HCT116 (cell line): ENCODE results near the gene ZC3HAV1. TPM values are rescaled to one million over a fixed set of nuclear protein-coding genes. Genes with fewer than 3 reads are reported as not detected.

ENCODE experiments used
- ATAC-seq: fragments of 200-7000 bp; cut with Tn5 transposase; 2 replicates; pipeline ENCODE4 v1.9.1; 2020; ENCODE audit warnings: mild to moderate bottlenecking, moderate library complexity
- BruUV-seq: library from RNA; stranded (reverse); fragments of 400-500 nt; replicated peaks from 2 replicates; lab custom pipeline; 2021; lab: Mats Ljungman, UMichigan
- CTCF ChIA-PET: fragments of 300-600 bp; sonication (Branson Sonifier 250); formaldehyde crosslinking; loops from one replicate; lab custom pipeline; 2021; ENCODE audit warnings: antibody characterized with exemption; lab: Charles Lee
- POLR2A ChIA-PET: fragments of 300-600, 350-600 bp; sonication (Branson Sonifier 250); formaldehyde crosslinking; loops from one replicate; lab custom pipeline; 2021; ENCODE audit warnings: antibody characterized with exemption; lab: Charles Lee
- RAD21 ChIA-PET, 2 experiments: fragments of 300-600 bp; sonication (Branson Sonifier 250); formaldehyde crosslinking; loops; one replicate each; lab custom pipeline; 2023; ENCODE audit warnings: low total read pairs in 2 of 2; ENCODE audit not compliant: uncharacterized antibody in 2 of 2, unreplicated experiment in 2 of 2, low non-redundant PET in 1 of 2; lab: Charles Lee
- DNase-seq: peaks from one replicate; pipeline ENCODE4 v3.0.0-alpha.2; 2010; ENCODE audit warnings: low read depth, low spot score
- H2AFZ ChIP-seq: fragments of 200-600 bp; shearing (Covaris generic), sonication (generic); 2 replicates; pipeline ENCODE4 v1.6.1; 2017; ENCODE audit warnings: low read depth, mixed run types, mixed read lengths, antibody characterized with exemption, low read length; ENCODE audit not compliant: poor library complexity, severe bottlenecking
- H3K27ac ChIP-seq: 2 replicates; pipeline ENCODE4 v1.5.1; 2012; ENCODE audit warnings: low read depth, low read length
- H3K27me3 ChIP-seq: fragments of 200-600 bp; sonication (generic); 2 replicates; pipeline ENCODE4 v1.6.1; 2016; ENCODE audit warnings: mixed run types, low read length, mixed read lengths; ENCODE audit not compliant: insufficient read depth
- H3K36me3 ChIP-seq, 2 experiments: fragments of 200-500 bp in 1 of 2; fragments of 200-600 bp in 1 of 2; sonication (Bioruptor generic) in 1 of 2; sonication (generic) in 1 of 2; 2 replicates each; pipeline versions ENCODE4 v1.5.1 to v1.6.1; 2014 to 2016; ENCODE audit warnings: low read length in 2 of 2, inconsistent platforms in 1 of 2, mixed read lengths in 1 of 2, mixed run types in 1 of 2; ENCODE audit not compliant: insufficient read depth in 2 of 2, control insufficient read depth in 1 of 2
- H3K4me1 ChIP-seq, 2 experiments: fragments of 200-600 bp in 1 of 2; sonication (generic) in 1 of 2; 2 replicates each; pipeline versions ENCODE4 v1.5.1 to v1.6.1; 2012 to 2017; ENCODE audit warnings: low read length in 2 of 2, inconsistent platforms in 1 of 2, mild to moderate bottlenecking in 1 of 2, mixed read lengths in 1 of 2, mixed run types in 1 of 2, moderate library complexity in 1 of 2; ENCODE audit not compliant: insufficient read depth in 2 of 2, control insufficient read depth in 1 of 2
- H3K4me2 ChIP-seq: fragments of 200-600 bp; sonication (generic); 2 replicates; pipeline ENCODE4 v1.6.1; 2017; ENCODE audit warnings: mixed run types, low read length, mixed read lengths
- H3K4me3 ChIP-seq, 2 experiments: fragments of 200-600 bp in 1 of 2; sonication (generic) in 1 of 2; replicated peaks in 1 of 2; 2 replicates each; pipeline ENCODE4 v1.5.1; 2011 to 2016; ENCODE audit warnings: low read length in 2 of 2, control low read depth in 1 of 2, low read depth in 1 of 2, mild to moderate bottlenecking in 1 of 2, mixed read lengths in 1 of 2, mixed run types in 1 of 2
- H3K79me2 ChIP-seq: fragments of 200-600 bp; sonication (generic); 2 replicates; pipeline ENCODE4 v1.6.1; 2017; ENCODE audit warnings: mild to moderate bottlenecking, mixed run types, low read length, moderate library complexity, mixed read lengths; ENCODE audit not compliant: insufficient read depth
- H3K9ac ChIP-seq: fragments of 200-600 bp; sonication (generic); 2 replicates; pipeline ENCODE4 v1.6.1; 2016; ENCODE audit warnings: low read length, mixed read lengths
- H3K9me2 ChIP-seq: fragments of 200-600 bp; sonication (generic), shearing (Covaris generic); 2 replicates; pipeline ENCODE4 v1.6.1; 2017; ENCODE audit warnings: mixed run types, mild to moderate bottlenecking, moderate library complexity; ENCODE audit not compliant: insufficient read depth
- H3K9me3 ChIP-seq, 2 experiments: fragments of 200-500 bp in 1 of 2; fragments of 200-600 bp in 1 of 2; sonication (Bioruptor generic) in 1 of 2; sonication (generic) in 1 of 2; 2 replicates each; pipeline ENCODE4 v1.6.1; 2014 to 2017; ENCODE audit warnings: low read length in 2 of 2, mixed read lengths in 2 of 2, inconsistent platforms in 1 of 2, low read depth in 1 of 2, mild to moderate bottlenecking in 1 of 2, mixed run types in 1 of 2, moderate library complexity in 1 of 2; ENCODE audit not compliant: control insufficient read depth in 1 of 2, insufficient read depth in 1 of 2
- H4K20me1 ChIP-seq: fragments of 200-600 bp; sonication (generic), shearing (Covaris generic); 2 replicates; pipeline ENCODE4 v1.6.1; 2017; ENCODE audit warnings: mixed run types, mild to moderate bottlenecking, moderate library complexity; ENCODE audit not compliant: insufficient read depth
- CBX3 ChIP-seq: IDR thresholded peaks from 2 replicates; pipeline ENCODE4 v1.6.1; 2012; ENCODE audit warnings: low read depth
- EGR1 ChIP-seq: IDR thresholded peaks from 2 replicates; pipeline ENCODE4 v1.6.1; 2012; ENCODE audit warnings: low read depth
- ELF1 ChIP-seq: IDR thresholded peaks from 2 replicates; pipeline ENCODE4 v1.6.1; 2012; ENCODE audit warnings: low read depth, borderline replicate concordance
- EZH2 ChIP-seq: fragments of 200-600 bp; sonication (generic); IDR thresholded peaks from 2 replicates; pipeline ENCODE4 v1.6.1; 2017; ENCODE audit warnings: antibody characterized with exemption, mixed run types
- EZH2phosphoT487 ChIP-seq: fragments of 200-600 bp; IDR thresholded peaks from 2 replicates; pipeline ENCODE4 v1.6.1; 2018; ENCODE audit warnings: antibody characterized with exemption, borderline replicate concordance
- FOSL1 ChIP-seq: IDR thresholded peaks from 2 replicates; pipeline ENCODE4 v1.6.1; 2012; ENCODE audit warnings: low read depth
- JUND ChIP-seq: IDR thresholded peaks from 2 replicates; pipeline ENCODE4 v1.6.1; 2012
- POLR2A ChIP-seq: IDR thresholded peaks from 2 replicates; pipeline ENCODE4 v1.7.0; 2011; ENCODE audit warnings: borderline replicate concordance; ENCODE audit not compliant: insufficient read depth, insufficient read length; ENCODE audit errors: extremely low read depth
- POLR2AphosphoS5 ChIP-seq: IDR thresholded peaks from 2 replicates; pipeline ENCODE4 v1.6.1; 2011; ENCODE audit warnings: mild to moderate bottlenecking, low read depth, low read length, moderate library complexity
- SIN3A ChIP-seq: IDR thresholded peaks from 2 replicates; pipeline ENCODE4 v1.6.1; 2012; ENCODE audit warnings: low read depth
- SP1 ChIP-seq: IDR thresholded peaks from 2 replicates; pipeline ENCODE4 v1.6.1; 2012; ENCODE audit warnings: low read depth
- SRF ChIP-seq: IDR thresholded peaks from 2 replicates; pipeline ENCODE4 v1.6.1; 2012; ENCODE audit warnings: low read depth
- TCF7L2 ChIP-seq: IDR thresholded peaks from 2 replicates; pipeline ENCODE4 v1.7.0; 2011; ENCODE audit warnings: borderline replicate concordance, inconsistent platforms; ENCODE audit not compliant: insufficient read depth, insufficient read length; ENCODE audit errors: extremely low read depth
- YY1 ChIP-seq: IDR thresholded peaks from 2 replicates; pipeline ENCODE4 v1.6.1; 2011; ENCODE audit warnings: low read length, low read depth, moderate library complexity, mild to moderate bottlenecking; ENCODE audit not compliant: insufficient replicate concordance; ENCODE audit errors: extremely low read depth
- ZFX ChIP-seq: fragments of 450-650 bp; IDR thresholded peaks from 2 replicates; pipeline ENCODE4 v1.6.1; 2017
- ZNF274 ChIP-seq: fragments of 200-500 bp; sonication (Bioruptor generic); IDR thresholded peaks from 2 replicates; pipeline ENCODE4 v1.6.1; 2014; ENCODE audit warnings: mild to moderate bottlenecking, low read depth, low read length, inconsistent platforms
- intact Hi-C: fragments of 100-400 bp; cut with micrococcal nuclease; formaldehyde crosslinking; loops from 2 replicates; pipeline ENCODE4 v1.10.0; 2022
- total RNA-seq: library from RNA; stranded (reverse); gene quantifications from one replicate; pipeline ENCODE4 v1.2.1, GENCODE V29; 2021; ENCODE audit not compliant: unreplicated experiment
- TF ChIP-seq, protein P1 (sequence below): IDR thresholded peaks from 2 replicates; pipeline ENCODE4 v1.6.1; 2011; ENCODE audit warnings: mild to moderate bottlenecking, low read length, moderate library complexity; ENCODE audit not compliant: insufficient replicate concordance; ENCODE audit errors: extremely low read depth
- TF ChIP-seq, protein P2 (sequence below): IDR thresholded peaks from 2 replicates; pipeline ENCODE4 v1.6.1; 2012
- TF ChIP-seq, protein P3 (sequence below): IDR thresholded peaks from 2 replicates; pipeline ENCODE4 v1.6.1; 2012
- TF ChIP-seq, protein P4 (sequence below), 3 experiments: fragments of 200-600 bp in 1 of 3; sonication (generic) in 1 of 3; IDR thresholded peaks in 2 of 3; conservative IDR thresholded peaks in 1 of 3; 2 replicates each; pipeline ENCODE4 v1.5.1; 2012 to 2017; ENCODE audit warnings: low read depth in 2 of 3, low read length in 2 of 3, antibody characterized with exemption in 1 of 3, borderline replicate concordance in 1 of 3, control low read depth in 1 of 3, mild to moderate bottlenecking in 1 of 3, mixed read lengths in 1 of 3, mixed run types in 1 of 3, moderate library complexity in 1 of 3; ENCODE audit not compliant: insufficient read depth in 1 of 3

ZC3HAV1 gene
- total RNA-seq, 1 experiment from 2014 or later, result 23.7 TPM

DNA sequence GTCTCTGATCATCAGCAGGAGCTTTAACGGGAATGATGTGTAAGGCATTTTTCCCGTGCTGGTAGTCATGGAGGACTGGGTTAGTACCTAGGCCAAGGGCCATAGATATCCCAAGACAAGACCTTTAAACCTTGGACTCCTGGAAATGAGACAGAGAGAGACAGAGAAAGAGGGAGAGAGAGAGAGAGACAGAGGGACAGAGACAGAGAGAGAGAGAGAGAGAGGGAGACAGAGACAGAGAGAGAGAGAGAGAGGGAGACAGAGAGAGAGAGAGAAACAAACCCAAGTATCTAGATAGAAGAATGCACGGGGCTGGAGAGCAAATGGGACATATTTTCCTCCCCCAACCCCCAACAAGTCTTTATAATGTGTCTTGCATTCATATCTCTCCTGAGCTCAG is 22.3 kb downstream of the ZC3HAV1 start:
- H3K79me2 ChIP-seq, result peaks cover 9% of the 10 kb centered on the region
- ChIA-PET POLR2A (no interaction called here), RAD21 (no interaction called here)
- no peaks in the 10 kb centered on the region for H3K27me3 ChIP-seq
- no peak overlapping the region for H2AFZ ChIP-seq
- TF ChIP-seq EGR1 (no peak), CBX3 (no peak), TCF7L2 (no peak), ELF1 (no peak), ZNF274 (no peak), JUND (no peak), ZFX (no peak), YY1 (no peak), POLR2AphosphoS5 (no peak), SRF (no peak), EZH2 (no peak), SIN3A (no peak), POLR2A (no peak), SP1 (no peak), FOSL1 (no peak), EZH2phosphoT487 (no peak)
- TF ChIP-seq, protein P1, sequence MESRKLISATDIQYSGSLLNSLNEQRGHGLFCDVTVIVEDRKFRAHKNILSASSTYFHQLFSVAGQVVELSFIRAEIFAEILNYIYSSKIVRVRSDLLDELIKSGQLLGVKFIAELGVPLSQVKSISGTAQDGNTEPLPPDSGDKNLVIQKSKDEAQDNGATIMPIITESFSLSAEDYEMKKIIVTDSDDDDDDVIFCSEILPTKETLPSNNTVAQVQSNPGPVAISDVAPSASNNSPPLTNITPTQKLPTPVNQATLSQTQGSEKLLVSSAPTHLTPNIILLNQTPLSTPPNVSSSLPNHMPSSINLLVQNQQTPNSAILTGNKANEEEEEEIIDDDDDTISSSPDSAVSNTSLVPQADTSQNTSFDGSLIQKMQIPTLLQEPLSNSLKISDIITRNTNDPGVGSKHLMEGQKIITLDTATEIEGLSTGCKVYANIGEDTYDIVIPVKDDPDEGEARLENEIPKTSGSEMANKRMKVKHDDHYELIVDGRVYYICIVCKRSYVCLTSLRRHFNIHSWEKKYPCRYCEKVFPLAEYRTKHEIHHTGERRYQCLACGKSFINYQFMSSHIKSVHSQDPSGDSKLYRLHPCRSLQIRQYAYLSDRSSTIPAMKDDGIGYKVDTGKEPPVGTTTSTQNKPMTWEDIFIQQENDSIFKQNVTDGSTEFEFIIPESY, result no peak
- TF ChIP-seq, protein P2, sequence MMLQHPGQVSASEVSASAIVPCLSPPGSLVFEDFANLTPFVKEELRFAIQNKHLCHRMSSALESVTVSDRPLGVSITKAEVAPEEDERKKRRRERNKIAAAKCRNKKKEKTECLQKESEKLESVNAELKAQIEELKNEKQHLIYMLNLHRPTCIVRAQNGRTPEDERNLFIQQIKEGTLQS, result no peak
- TF ChIP-seq, protein P3, sequence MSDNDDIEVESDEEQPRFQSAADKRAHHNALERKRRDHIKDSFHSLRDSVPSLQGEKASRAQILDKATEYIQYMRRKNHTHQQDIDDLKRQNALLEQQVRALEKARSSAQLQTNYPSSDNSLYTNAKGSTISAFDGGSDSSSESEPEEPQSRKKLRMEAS, result no peak
- TF ChIP-seq, protein P4, sequence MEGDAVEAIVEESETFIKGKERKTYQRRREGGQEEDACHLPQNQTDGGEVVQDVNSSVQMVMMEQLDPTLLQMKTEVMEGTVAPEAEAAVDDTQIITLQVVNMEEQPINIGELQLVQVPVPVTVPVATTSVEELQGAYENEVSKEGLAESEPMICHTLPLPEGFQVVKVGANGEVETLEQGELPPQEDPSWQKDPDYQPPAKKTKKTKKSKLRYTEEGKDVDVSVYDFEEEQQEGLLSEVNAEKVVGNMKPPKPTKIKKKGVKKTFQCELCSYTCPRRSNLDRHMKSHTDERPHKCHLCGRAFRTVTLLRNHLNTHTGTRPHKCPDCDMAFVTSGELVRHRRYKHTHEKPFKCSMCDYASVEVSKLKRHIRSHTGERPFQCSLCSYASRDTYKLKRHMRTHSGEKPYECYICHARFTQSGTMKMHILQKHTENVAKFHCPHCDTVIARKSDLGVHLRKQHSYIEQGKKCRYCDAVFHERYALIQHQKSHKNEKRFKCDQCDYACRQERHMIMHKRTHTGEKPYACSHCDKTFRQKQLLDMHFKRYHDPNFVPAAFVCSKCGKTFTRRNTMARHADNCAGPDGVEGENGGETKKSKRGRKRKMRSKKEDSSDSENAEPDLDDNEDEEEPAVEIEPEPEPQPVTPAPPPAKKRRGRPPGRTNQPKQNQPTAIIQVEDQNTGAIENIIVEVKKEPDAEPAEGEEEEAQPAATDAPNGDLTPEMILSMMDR (IDR thresholded peaks at IDR 0.05 in 2 of 3, conservative IDR thresholded peaks at IDR 0.05 in 1 of 3; ENCODE audit: borderline replicate concordance in 1 of 3, insufficient read depth in 1 of 3, low read depth in 2 of 3, low read length in 2 of 3), result no peak
- TF ChIP-seq, all 23 proteins: peak for 0
- Histone ChIP-seq H3K9ac (no peak overlapping the region), H3K4me3 (no peak overlapping the region), H3K4me1 (no peaks in the 10 kb centered on the region), H4K20me1 (no peaks in the 10 kb centered on the region), H3K27ac (no peak overlapping the region), H3K36me3 (peaks cover 17 to 43% of the 10 kb centered on the region in 2 experiments; a peak in 2 of 4 replicates), H3K4me2 (no peak overlapping the region), H3K9me3 (no peaks in the 10 kb centered on the region), H3K9me2 (no peaks in the 10 kb centered on the region)
- ATAC-seq (no peak), DNase-seq (no peak)
- intact Hi-C loops, result no loop called here
- CTCF ChIA-PET, result interaction anchor here (0.6 kb wide), 1 partner anchor 159 kb away, joined by 3 read pairs; no protein-coding TSS in a partner anchor
- no TSS peak for BruUV-seq
